Fibroblast of skin of abdomen (primary cell): ENCODE measurements around the gene ADCK1.
A peak's percentile ranks its signal among the peaks of the same experiment; 100 is the strongest.
"Not testable (repeated sequence)": the region's sequence is repeated elsewhere in the genome, so short reads cannot be mapped to it uniquely, and the experiment has no call there.

Experiments used
- DNase-seq: peaks from one replicate; pipeline ENCODE4 v3.0.0-alpha.2; 2013

Gene ADCK1

DNA sequence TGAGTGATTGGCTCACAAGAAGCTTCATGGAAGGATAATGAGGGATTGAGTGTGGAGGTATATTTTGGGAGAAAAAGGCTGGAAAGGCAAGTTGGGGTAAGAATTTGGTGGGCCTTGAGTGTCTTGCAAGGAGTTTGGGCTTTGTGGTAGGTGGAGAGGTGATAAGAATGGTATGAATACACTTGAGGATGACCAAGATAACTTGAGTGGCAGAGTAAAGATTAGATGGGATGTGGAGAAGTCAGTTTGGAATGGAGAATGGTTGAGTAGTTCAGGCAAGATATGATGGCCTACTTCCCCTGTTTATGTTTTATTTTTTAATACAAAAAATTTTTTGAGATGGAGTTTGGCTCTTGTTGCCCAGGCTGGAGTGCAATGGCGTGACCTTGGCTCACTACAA lies 9.1 kb downstream of the ADCK1 start:
- no peak for DNase-seq

DNA sequence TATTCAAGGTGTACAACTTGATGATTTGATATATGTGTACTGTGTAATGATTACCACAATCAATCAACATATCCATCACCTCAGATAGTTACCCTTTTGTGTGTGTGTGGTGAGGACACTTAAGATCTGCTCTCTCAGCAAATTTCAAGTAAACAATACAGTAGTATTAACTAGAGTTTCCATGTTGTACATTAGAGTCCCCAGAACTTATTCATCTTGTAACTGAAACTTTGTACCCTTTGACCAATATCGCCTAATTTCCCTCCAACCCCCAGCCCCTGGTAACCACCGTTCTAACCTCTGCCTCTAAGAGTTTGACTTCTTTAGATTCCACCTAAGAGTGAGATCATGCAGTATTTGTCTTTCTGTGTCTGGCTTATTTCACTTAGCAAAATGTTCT lies 12.1 kb downstream of the ADCK1 start:
- DNase-seq, result no peak

DNA sequence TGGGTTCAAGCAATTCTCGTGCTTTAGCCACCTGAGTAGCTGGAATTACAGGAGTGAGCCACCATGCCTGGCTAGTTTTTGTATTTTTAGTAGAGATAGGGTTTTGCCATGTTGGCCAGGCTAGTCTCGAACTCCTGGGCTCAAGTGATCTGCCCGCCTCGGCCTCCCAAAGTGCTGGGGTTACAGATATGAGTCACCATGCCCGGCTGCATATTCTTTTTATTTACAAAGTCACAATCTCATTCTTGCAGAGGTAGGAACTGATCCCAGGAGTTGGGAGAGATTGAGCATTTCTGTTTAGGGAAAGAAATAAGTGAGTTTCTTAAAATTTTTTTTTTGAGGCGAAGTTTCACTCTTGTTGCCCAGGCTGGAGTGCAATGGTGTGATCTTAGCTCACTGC lies 12.8 kb downstream of the ADCK1 start:
- DNase-seq, result not testable (repeated sequence)

DNA sequence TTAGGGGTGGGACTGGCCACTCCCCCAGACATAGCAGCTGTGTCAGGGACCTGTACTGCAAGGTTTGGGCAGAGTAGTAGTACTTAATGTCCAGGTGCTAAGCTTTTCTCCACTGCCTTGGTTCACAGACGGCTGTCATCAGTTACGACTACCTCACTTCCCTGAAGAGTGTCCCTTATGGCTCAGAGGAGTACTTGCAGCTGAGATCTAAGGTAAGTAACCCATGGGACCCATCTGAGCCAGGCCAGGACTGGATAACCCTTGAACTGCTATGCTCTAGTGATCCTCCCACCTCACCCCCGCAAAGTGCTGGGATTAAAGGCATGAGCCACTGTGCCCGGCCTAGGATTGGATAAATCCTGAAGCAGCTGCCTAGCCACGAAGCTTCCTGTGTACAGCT lies 22.4 kb downstream of the ADCK1 start:
- no peak for DNase-seq

DNA sequence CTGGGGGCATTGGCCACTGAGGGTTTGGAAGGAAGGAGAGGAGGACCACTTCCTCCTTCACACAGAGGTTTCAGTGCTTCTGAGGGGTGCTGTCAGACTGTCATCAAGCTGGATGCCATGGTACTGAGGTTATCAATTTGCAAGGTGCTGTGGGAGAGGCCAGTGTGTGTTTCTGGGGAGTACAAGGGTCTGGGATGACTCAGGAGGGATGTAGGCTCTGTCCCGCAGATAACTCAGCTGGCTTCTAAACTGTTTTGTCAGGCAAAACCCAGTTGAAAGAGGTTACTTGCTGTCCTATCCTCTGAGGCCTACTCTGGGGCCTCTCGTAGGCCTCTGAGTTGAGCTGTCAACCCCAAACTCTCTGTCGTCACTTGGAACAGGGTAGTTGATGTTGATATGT lies 22.8 kb downstream of the ADCK1 start:
- DNase-seq, result no peak

DNA sequence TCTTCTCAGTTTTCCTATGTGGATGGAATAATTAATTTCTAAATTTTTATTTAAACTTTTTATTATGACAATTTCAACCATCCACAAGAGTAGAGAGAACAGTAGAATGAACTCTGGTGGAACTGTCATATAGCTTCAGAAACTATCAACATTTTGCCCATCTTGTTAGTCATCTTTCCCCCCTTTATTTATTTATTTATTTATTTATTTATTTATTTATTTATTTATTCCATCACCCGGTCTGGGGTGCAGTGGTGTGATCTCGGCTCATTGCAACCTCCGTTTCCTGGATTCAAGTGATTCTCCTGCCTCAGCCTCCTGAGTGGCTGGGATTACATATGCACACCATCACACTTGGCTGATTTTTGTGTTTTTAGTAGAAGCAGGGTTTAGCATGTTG lies 23.5 kb downstream of the ADCK1 start:
- no peak for DNase-seq

DNA sequence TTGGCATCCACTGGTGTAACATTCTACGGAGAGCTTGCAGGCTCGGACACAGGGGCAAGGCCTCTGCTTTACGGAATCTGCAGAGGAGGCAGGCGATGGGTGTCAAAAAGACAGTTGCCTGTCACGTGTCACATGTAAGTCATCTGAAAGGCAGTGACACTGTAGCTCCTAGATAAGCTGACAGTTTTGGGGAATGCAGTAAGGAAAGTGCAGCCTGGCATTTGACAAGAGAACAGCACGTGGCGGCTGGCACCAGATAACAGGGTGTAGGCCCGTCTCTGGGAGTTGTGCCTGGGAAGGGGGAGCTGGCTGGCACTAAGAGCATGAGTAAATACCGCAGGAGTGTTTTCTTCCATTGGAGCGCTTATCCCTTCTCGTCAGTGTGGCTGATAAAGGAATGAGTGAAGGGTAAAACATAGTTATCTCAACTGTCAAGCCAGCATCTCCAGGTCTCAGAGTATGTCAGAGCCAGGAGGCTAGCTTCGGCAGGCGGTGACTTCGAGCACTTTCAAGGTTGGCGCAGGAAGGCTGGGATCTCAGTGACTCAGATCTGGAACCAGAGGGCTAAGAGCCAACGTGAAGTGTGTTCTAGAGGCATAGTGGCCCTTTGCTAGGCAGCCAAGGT lies 26.1 kb downstream of the ADCK1 start:
- no peak for DNase-seq

DNA sequence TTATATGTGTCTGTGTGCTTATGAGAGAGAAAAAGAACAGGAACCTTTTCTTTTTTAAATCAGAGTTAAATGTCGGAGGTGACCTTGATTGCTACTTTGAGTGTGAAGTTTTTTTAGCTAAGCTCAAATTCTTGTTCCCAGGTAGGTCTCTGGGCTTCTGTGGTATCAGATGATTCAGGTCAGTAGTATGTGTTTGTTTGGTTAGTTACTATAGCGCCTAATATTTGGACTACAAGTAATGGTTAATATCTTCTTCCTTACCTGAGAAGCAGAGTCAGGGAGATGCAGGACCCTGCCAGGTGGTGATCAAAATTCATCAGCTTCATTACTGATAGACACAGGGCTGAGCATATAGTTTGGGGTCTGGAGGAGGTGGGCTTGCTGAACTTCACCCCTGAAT lies 30.8 kb downstream of the ADCK1 start:
- DNase-seq, result no peak

DNA sequence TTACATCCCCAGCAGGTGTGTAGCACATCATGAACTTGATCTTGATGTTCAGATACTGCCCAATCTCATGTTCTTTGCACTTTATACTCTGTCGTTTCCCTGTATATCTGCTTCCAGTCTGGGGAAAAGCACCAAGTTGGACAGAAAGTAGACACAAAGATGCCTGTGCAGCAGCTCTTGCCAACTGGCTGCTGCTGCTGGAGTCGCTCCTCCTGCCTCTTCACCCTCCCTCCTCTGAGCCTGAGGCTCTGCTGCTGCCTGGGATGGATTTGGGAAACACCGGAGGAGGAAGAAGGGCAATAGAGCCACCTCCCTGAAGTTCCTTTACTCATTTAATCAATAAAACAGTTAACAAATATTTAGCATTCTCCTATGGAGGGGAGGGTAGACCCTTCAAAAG lies 32.4 kb downstream of the ADCK1 start:
- no peak for DNase-seq

DNA sequence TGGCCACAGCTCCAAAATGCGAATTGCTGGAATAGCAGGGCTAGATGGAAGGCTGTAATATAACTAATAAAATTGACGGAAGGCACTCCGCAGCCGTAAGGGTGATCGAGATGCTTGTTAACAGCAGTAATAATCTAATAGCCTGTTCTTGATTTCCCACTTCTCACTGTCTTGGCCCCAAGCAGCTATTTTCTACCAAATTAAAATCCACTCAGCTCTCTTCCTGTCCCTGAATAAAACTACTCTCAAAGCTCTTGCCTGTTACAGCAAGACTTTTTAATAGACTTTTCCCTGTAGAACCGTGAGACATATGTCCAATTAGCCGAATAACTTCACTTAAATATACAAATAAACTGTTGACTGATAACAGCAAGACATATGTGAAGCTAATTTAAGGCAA lies 38.0 kb downstream of the ADCK1 start:
- DNase-seq, result no peak

DNA sequence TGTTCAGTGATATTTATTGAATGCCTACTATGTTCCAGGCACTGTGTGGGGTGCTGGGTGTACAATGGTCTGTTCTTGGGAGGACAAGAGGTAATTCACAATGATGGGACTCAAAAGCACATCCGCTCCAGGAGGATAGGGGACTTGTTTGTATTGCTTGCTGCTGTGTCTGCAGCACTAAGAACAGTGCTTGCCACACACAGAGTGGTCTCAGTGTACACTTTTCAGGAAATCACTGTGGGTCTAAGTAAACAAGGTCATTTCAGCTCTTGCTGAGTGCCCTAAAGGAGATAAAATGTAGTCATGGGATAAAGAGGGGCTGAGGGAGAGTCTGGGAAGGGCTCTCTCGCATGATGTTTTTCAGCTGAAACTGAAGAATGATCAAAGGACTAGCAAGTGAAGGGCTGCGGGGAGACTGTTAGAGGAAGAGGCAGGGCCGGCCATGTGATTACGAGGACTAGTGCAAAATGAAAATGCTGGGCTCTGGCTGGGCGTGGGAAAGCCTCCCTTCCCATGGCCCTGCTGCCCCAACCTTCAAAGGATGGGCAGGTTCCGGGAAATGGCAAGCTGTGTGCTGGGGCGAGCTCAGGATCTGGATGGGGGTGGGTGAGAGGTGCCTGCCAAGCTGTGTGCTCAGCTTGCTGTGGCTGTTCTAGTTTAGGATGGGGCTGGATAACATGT lies 39.1 kb downstream of the ADCK1 start:
- no peak for DNase-seq

DNA sequence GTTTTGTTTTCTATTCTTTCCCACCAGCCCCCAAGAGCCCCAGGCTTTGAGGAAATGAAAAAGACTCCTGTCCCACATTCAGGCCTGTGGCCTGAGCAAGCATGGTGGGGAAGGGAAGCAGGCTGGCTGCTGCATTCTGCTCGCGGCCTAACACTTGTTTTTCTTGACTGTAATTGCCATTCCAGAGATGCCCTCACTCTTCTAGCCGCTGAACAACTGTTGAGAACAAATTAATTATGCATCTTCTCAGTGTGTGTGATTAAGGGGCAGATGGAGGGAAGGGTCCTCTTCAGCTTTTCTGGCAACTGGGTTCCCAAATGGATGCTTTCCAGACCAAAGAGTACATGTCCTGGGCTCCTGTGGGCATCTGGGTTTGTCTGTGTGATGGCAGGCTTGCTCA lies 43.3 kb downstream of the ADCK1 start:
- DNase-seq, result no peak

DNA sequence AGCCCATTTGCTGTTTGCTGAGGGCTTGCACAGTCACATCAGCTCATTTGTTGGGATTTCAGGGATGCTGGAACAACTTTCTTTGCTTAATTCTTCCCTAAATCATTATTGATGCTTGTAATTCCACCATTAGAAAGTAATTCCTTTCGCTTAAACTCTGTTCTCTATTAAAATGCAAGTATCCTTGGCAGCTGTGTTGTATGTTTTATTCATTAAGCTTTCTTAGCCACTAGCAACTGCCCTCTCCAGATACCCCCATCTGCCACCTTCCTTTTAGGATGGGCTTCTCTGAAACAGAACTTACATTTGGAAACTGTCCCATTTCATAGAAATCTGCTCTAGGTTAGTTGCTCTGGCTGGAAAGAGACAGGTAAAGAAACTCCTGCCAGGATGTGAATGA lies 43.7 kb downstream of the ADCK1 start:
- DNase-seq, result no peak

DNA sequence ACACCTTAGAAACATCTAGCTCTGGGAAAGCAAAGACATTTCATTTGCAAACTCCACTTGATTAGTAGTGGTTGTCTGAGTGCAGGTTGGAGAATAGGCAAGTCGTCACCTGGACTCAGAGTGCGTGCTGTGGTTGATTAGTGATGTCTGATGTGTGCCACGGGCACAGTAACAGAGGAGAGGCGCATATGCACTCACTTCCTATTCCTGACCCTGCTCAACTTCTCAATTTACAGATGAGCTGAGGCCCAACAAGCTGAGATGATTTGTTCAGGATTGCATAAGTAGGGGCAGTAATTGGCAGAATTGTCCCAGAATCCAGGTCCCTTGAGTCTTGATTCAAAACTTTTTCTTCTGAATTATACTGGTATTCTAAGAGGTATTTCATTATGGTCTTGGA lies 44.9 kb downstream of the ADCK1 start:
- no peak for DNase-seq

DNA sequence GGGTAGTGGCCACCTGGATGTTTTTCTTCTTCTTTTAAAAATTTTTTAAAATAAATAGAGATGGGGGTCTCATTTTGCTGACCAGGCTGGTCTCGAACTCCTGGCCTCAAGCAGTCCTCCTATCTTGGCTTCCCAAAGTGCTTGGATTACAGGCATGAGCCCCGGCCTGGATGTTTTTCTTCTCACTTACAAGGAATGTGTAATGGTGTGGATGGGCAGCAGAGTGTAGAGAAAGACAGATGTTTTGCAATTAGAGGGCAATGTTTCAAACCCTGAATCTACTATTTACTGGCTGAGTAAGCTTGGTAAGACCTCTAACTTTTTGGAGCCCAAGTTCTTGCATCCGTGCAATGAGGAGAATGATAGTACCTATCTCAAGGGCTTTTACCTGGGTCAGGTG lies 48.1 kb downstream of the ADCK1 start:
- peak; percentile 68 for DNase-seq

DNA sequence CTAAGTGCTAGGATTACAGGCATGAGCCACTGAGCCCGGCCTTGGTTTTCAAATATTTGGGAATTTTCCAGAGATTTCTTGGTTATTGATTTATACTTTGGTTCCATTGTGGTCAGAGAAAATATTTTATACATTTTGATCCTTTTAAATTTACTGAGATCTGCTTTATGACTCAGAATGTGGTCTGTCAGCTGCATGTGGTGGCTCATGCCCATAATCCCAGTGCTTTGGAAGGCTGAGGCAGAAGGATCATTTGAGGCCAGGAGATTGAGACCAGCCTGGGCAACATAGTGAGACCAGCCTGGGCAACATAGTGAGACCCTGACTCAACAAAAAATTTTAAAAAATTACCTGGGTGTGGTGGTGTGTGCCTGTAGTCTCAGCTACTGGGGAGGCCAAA lies 49.8 kb downstream of the ADCK1 start:
- peak; percentile 85 for DNase-seq

DNA sequence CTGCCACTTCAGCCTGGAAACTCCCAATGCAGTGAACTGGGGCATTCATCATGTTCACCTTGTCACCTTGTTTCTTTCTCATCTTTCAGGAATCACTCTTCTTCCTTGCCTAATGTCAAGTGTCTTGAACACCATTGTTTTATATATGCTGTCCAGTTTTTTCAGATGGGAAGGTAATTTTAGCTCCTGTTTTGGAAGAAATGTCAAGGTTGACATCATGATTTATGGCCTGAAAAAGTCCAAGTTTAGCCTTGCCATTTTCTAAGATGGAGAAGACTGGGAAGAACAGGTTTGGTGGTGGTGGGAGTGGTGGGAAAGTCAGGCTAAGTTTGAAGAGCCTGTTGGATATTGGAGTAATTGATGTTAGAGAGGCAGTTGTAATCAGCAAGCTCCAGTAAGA lies 54.0 kb downstream of the ADCK1 start:
- no peak for DNase-seq

DNA sequence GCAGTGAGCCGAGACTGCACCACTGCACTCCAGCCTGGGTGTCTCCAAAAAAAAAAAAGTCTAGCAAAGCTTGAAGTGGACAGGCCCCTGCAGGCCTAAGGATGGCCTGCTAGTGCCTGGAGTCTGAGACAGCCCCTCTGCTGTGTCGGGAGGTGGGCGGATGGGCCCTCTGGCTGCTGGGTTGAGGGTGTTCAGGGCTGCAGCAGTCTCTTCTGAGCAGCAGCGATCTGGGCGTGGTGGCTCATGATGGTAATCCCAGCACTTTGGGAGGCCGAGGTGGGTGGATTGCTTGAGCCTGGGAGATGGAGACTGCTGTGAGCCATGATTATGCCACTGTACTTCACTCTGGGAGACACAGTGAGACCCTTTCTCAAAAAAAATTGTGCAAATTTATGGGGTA lies 57.0 kb downstream of the ADCK1 start:
- no peak for DNase-seq

DNA sequence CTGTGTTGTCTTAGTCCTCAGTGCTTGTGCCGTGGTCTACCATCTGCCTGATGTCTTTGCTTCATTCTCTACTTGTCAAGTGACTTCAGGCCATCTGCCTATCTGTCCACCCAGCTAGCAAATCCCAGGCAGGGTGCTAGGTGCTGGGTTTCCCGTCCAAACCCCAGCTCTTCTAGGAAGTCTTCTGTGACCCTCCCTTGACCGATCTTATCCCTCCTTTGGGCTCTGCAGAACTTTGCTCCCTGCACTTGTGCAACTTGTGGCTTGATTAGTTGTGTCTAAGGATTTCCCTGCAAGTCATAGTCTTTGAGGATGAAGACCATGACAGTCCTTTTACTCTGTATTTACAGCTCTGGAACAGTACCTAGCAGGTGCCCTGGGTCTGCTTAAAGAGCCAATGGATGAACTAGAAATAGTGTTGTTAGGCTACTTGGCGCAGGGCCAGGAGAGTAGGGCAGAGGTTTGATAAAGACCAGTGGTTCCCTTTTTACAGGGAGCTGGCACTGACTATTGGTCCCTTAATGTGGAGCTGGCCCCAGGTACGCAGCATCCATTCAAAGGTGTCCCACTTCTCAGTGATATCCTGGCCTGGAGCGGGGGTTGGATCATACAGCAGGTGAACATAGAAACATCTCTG lies 60.1 kb downstream of the ADCK1 start:
- DNase-seq, result no peak

DNA sequence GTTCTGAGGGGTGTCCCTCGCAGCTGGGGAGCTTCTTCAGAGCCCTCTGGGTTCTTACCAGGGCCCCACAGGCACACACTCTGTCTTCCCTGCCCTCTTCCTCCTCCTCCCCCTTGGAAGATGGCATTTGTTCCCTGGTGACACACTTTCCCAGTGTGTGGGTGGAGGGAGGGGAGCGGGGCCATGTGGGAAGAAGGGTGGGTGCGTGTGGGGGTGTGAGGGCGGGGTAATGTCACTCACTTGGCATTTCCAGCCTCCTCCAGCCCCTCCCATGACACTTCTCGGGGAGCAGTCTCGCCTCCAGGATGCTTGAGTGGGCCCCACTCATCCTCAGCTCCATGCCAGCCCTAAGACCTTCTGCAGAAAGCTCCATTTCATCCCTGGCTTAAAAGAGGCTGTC lies 61.3 kb downstream of the ADCK1 start:
- DNase-seq, result no peak

DNA sequence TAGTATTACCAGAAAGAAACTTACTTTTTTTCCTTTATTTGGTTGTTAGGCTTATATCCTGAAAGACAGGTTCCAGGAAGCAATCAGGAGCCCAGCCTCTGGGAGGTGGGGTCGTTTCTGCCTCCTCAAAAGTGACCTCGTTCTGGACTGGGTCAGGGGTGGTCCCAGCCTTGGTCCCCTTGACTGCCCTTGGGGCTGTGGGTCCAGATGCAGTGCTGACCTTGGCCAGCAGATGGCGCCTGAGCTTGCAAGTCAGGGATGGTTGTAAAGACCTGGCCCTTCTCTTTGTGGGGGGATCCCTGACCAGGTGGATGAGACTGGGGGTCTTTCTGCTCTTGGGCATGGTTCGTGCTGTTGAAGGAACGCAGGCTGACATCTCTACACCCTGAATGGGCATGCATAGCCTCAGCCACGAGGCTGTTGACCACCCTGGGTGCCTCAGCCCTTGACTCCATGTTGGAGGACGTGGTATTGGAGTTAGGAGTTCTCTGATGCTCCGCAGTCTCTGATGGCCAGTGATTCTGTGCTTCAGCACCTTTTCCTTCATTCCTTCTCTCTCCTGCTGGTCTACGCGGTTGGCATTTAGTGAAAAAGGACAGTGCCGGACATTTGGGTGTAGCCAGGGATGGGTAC lies 62.4 kb downstream of the ADCK1 start:
- DNase-seq, result peak; percentile 51

DNA sequence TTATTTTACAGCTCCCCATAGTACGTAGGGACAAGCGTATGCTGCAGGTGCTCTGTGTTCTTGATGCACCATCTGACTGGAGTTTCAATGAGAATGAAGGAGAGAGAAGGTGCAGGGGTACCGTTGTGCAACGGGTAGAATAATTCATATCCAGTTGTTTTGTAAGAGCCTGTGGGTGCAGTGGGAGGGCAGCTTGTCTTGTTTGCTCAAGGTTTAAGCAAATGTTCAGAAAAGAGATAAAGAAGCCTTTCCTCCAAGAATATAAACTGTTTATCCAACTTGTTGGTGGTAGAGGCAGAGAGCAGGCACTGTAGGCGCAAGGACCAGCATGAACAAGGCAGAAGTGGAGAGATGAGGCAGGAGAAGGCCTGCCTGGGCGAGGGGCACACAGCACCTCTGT lies 64.2 kb downstream of the ADCK1 start:
- no peak for DNase-seq

DNA sequence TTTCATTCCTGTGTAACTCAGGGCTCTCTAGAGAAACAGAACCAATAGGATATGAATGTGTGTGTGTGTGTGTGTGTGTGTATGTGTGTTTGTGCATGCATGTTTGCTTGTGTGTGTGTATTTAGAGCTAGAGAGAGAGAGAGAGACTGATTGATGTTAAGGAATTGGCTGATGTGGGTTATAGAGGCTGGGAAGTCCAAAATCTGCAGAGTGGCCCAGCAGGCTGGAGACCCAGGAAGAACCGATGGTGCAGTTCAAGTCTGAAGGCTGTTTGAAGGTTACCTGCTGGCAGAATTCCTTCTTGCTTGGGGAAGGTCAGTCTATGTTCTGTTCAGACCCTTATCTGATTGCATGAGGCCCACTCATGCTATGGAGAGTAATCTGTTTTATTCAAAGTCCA lies 64.7 kb downstream of the ADCK1 start:
- DNase-seq, result no peak

DNA sequence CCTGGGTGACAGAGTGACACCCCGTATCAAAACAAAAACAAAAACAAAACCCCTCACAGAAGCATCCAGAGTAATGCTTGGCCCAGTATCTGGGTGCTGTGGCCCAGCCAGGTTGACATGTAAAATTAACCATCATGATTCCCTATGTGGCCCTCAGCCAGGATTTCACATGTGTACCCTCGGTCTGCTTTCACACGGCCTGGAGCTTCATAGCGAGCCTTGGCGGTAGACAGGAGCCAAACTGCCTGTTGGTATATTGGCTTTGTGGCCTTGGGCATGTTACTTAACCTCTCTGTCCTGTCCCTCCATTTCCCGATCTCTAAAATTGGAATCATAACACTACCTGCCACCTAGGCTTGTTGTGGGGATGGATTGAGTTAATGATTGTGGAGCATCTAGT lies 65.5 kb downstream of the ADCK1 start:
- DNase-seq, result no peak
